Activated naive CD4-positive, alpha-beta T cell treated with Interleukin-2 at 50 U/mL for 16 hours (primary cell): Measurements from ENCODE around the gene PYURF.

ENCODE experiments used
- DNase-seq: peaks from one replicate; pipeline ENCODE4 v3.0.0-alpha.2; 2020

PYURF gene

GRCh38 chr4:88523325-88524129, at the start of gene PYURF:
Gene PYURF (minus strand): TSS chr4:88523776. CDS start chr4:88523700, 76 bp downstream.
- peak; percentile 78 for DNase-seq

- DNase-seq: no peak
Observed at GRCh38 chr4:88570001-88570400, 46.4 kb upstream of the PYURF start.

GRCh38 chr4:88567591-88567990, 44.0 kb upstream of the PYURF start:
- no peak for DNase-seq

GRCh38 chr4:88549815-88550214, 26.2 kb upstream of the PYURF start:
- no peak for DNase-seq

GRCh38 chr4:88539322-88540068, 15.9 kb upstream of the PYURF start:
- DNase-seq: peak; percentile 75

- no peak for DNase-seq
Observed at GRCh38 chr4:88537709-88538108, 14.1 kb upstream of the PYURF start.

GRCh38 chr4:88535090-88535755, 11.6 kb upstream of the PYURF start:
- DNase-seq: peak; percentile 3

GRCh38 chr4:88533937-88534750, 10.6 kb upstream of the PYURF start:
- no peak for DNase-seq

GRCh38 chr4:88533088-88533790, 9.7 kb upstream of the PYURF start:
- DNase-seq: no peak

GRCh38 chr4:88531549-88531948, 8.0 kb upstream of the PYURF start:
- no peak for DNase-seq

- DNase-seq: no peak
Observed at GRCh38 chr4:88528861-88529260, 5.3 kb upstream of the PYURF start.

GRCh38 chr4:88527787-88528186, 4.2 kb upstream of the PYURF start:
- no peak for DNase-seq

- no peak for DNase-seq
Observed at GRCh38 chr4:88526221-88526815, 2.7 kb upstream of the PYURF start.

GRCh38 chr4:88524171-88524570, 595 bp upstream of the PYURF start:
- no peak for DNase-seq

GRCh38 chr4:88522702-88523324, 763 bp downstream of the PYURF start:
- DNase-seq: peak; percentile 45

- DNase-seq: no peak
Observed at GRCh38 chr4:88518911-88519310, 4.7 kb downstream of the PYURF start.

- no peak for DNase-seq
Observed at GRCh38 chr4:88517825-88518224, 5.8 kb downstream of the PYURF start.

- no peak for DNase-seq
Observed at GRCh38 chr4:88516746-88517145, 6.8 kb downstream of the PYURF start.

GRCh38 chr4:88514557-88515511, 8.7 kb downstream of the PYURF start:
- DNase-seq: no peak

- DNase-seq: no peak
Observed at GRCh38 chr4:88511236-88511635, 12.3 kb downstream of the PYURF start.
